ENCODE results near the gene MUC6. TPM values are rescaled to one million over a fixed set of nuclear protein-coding genes. Genes with fewer than 3 reads are reported as not detected.

MUC6 gene
- total RNA-seq, 2 experiments from 2014 or later = not detected

GRCh38 chr11:1076061-1076665 is 39.6 kb upstream of the MUC6 start:
- Mint-ChIP-seq H3K27me3 (peaks cover 4% of the 10 kb centered on the region), H3K27ac (no peak overlapping the region), H3K36me3 (no peaks in the 10 kb centered on the region), H3K4me1 (no peaks in the 10 kb centered on the region), H3K4me3 (no peak overlapping the region), H3K9me3 (no peaks in the 10 kb centered on the region)
- DNase-seq = no peak

- Mint-ChIP-seq H3K4me3 (no peak overlapping the region), H3K36me3 (no peaks in the 10 kb centered on the region), H3K27ac (no peak overlapping the region), H3K9me3 (no peaks in the 10 kb centered on the region), H3K27me3 (peaks cover 4% of the 10 kb centered on the region), H3K4me1 (no peaks in the 10 kb centered on the region)
- no peak for DNase-seq
These were observed 38.9 kb upstream of the MUC6 start for GRCh38 chr11:1075341-1075911.

- no peak within 1 kb of the TSS for H3K27ac Mint-ChIP-seq
- H3K9me3 Mint-ChIP-seq = no peaks in the 10 kb centered on the region
- no peak within 1 kb of the TSS for H3K4me3 Mint-ChIP-seq
- H3K27me3 Mint-ChIP-seq = peaks cover 4% of the 10 kb centered on the region
- no peaks in the 10 kb centered on the region for H3K4me1 Mint-ChIP-seq
- DNase-seq = no peak
- H3K36me3 Mint-ChIP-seq = no peaks in the 10 kb centered on the region
These were observed 38.0 kb upstream of the MUC6 start, which contains the start of gene MUC2 for GRCh38 chr11:1074244-1075221. TSS of gene MUC2 (plus strand) at chr11:1074874.

GRCh38 chr11:1073851-1074243 is 37.3 kb upstream of the MUC6 start:
- H3K27ac Mint-ChIP-seq = no peak overlapping the region

GRCh38 chr11:1073261-1073724 is 36.8 kb upstream of the MUC6 start:
- no peaks in the 10 kb centered on the region for H3K9me3 Mint-ChIP-seq
- H3K36me3 Mint-ChIP-seq = no peaks in the 10 kb centered on the region
- peaks cover 4% of the 10 kb centered on the region for H3K27me3 Mint-ChIP-seq
- no peak for DNase-seq
- no peak overlapping the region for H3K4me3 Mint-ChIP-seq
- H3K27ac Mint-ChIP-seq = no peak overlapping the region
- H3K4me1 Mint-ChIP-seq = no peaks in the 10 kb centered on the region

More at GRCh38 chr11:1073851-1074243, 37.3 kb upstream of the MUC6 start:
- DNase-seq = no peak
- no peak overlapping the region for H3K4me3 Mint-ChIP-seq
- no peaks in the 10 kb centered on the region for H3K9me3 Mint-ChIP-seq
- H3K4me1 Mint-ChIP-seq = no peaks in the 10 kb centered on the region
- H3K36me3 Mint-ChIP-seq = no peaks in the 10 kb centered on the region
- peaks cover 4% of the 10 kb centered on the region for H3K27me3 Mint-ChIP-seq

- H3K9me3 Mint-ChIP-seq = no peaks in the 10 kb centered on the region
- no peak overlapping the region for H3K27ac Mint-ChIP-seq
- H3K4me3 Mint-ChIP-seq = no peak overlapping the region
- H3K4me1 Mint-ChIP-seq = no peaks in the 10 kb centered on the region
- H3K27me3 Mint-ChIP-seq = peaks cover 4% of the 10 kb centered on the region
- no peak for DNase-seq
- H3K36me3 Mint-ChIP-seq = no peaks in the 10 kb centered on the region
These were observed 36.3 kb upstream of the MUC6 start for GRCh38 chr11:1072821-1073231.

- no peak for DNase-seq
- H3K4me1 Mint-ChIP-seq = no peaks in the 10 kb centered on the region
These were observed 35.8 kb upstream of the MUC6 start for GRCh38 chr11:1072116-1072820.

GRCh38 chr11:1071571-1072115 is 35.1 kb upstream of the MUC6 start:
- Mint-ChIP-seq H3K27me3 (peaks cover 6% of the 10 kb centered on the region), H3K36me3 (no peaks in the 10 kb centered on the region), H3K9me3 (no peaks in the 10 kb centered on the region), H3K4me3 (no peak overlapping the region), H3K27ac (no peak overlapping the region), H3K4me1 (no peaks in the 10 kb centered on the region)
- no peak for DNase-seq

More at GRCh38 chr11:1072116-1072820, 35.8 kb upstream of the MUC6 start:
- Mint-ChIP-seq H3K36me3 (no peaks in the 10 kb centered on the region), H3K27ac (no peak overlapping the region), H3K27me3 (peaks cover 4% of the 10 kb centered on the region), H3K9me3 (no peaks in the 10 kb centered on the region), H3K4me3 (no peak overlapping the region)

GRCh38 chr11:1070594-1071462 is 34.3 kb upstream of the MUC6 start:
- Mint-ChIP-seq H3K27ac (no peak overlapping the region), H3K4me3 (no peak overlapping the region), H3K9me3 (no peaks in the 10 kb centered on the region), H3K36me3 (no peaks in the 10 kb centered on the region), H3K27me3 (peaks cover 8% of the 10 kb centered on the region), H3K4me1 (no peaks in the 10 kb centered on the region)
- no peak for DNase-seq

GRCh38 chr11:1069740-1070139 is 33.2 kb upstream of the MUC6 start:
- Mint-ChIP-seq H3K27ac (no peak overlapping the region), H3K9me3 (no peaks in the 10 kb centered on the region), H3K4me3 (no peak overlapping the region), H3K36me3 (no peaks in the 10 kb centered on the region), H3K4me1 (no peaks in the 10 kb centered on the region), H3K27me3 (peaks cover 8% of the 10 kb centered on the region)
- DNase-seq = no peak

- no peak for DNase-seq
- no peak overlapping the region for H3K27ac Mint-ChIP-seq
- H3K4me1 Mint-ChIP-seq = peaks cover 12% of the 10 kb centered on the region
- peaks cover 12% of the 10 kb centered on the region for H3K27me3 Mint-ChIP-seq
- no peaks in the 10 kb centered on the region for H3K36me3 Mint-ChIP-seq
- no peaks in the 10 kb centered on the region for H3K9me3 Mint-ChIP-seq
- no peak overlapping the region for H3K4me3 Mint-ChIP-seq
These were observed 31.4 kb upstream of the MUC6 start for GRCh38 chr11:1067812-1068496.

GRCh38 chr11:1064167-1064566 is 27.6 kb upstream of the MUC6 start:
- Mint-ChIP-seq H3K27me3 (peaks cover 8% of the 10 kb centered on the region), H3K9me3 (peaks cover 5% of the 10 kb centered on the region), H3K36me3 (no peaks in the 10 kb centered on the region), H3K4me1 (peaks cover 14% of the 10 kb centered on the region), H3K4me3 (no peak overlapping the region), H3K27ac (no peak overlapping the region)
- no peak for DNase-seq

- peaks cover 5% of the 10 kb centered on the region for H3K9me3 Mint-ChIP-seq
- no peaks in the 10 kb centered on the region for H3K36me3 Mint-ChIP-seq
- peaks cover 14% of the 10 kb centered on the region for H3K4me1 Mint-ChIP-seq
- no peak for DNase-seq
- peaks cover 8% of the 10 kb centered on the region for H3K27me3 Mint-ChIP-seq
- no peak overlapping the region for H3K4me3 Mint-ChIP-seq
- no peak overlapping the region for H3K27ac Mint-ChIP-seq
These were observed 25.7 kb upstream of the MUC6 start for GRCh38 chr11:1062075-1062820.

Measured in activated naive CD8-positive, alpha-beta T cell treated with anti-CD3 and anti-CD28 coated beads for 36 hours (primary cell).